Measurements from ENCODE around the gene STAC2.
A peak's percentile ranks its signal among the peaks of the same experiment; 100 is the strongest.
"Not testable (repeated sequence)": the region's sequence is repeated elsewhere in the genome, so short reads cannot be mapped to it uniquely, and the experiment has no call there.

The STAC2 gene

GRCh38 chr17:39186481-39187002, 39.2 kb downstream of the STAC2 start:
- DNase-seq (ENCODE audit: low read depth), result no peak

DNA sequence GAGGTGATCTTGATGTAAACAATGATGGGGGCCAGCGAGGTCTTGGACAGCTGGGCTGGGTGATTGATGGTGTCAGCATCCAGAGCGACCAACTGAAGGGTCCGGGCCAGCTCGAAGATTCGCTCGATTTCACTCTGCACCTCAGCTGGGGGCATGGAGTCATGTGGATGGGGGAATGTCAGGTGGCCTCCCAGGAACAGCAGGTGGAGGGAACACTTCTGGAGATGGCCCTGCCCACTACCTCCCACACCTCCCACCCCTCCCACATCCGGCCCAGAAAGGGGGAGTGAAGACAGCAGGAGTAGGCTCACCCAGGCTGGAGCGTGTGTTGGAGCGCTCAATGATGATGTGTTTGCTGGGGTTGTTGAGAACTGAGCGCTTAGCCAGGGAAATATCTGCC, 42.0 kb downstream of the STAC2 start:
- no peak for DNase-seq (ENCODE audit: low read depth)

GRCh38 chr17:39183045-39183444, 42.7 kb downstream of the STAC2 start:
- DNase-seq (ENCODE audit: low read depth), result no peak

DNA sequence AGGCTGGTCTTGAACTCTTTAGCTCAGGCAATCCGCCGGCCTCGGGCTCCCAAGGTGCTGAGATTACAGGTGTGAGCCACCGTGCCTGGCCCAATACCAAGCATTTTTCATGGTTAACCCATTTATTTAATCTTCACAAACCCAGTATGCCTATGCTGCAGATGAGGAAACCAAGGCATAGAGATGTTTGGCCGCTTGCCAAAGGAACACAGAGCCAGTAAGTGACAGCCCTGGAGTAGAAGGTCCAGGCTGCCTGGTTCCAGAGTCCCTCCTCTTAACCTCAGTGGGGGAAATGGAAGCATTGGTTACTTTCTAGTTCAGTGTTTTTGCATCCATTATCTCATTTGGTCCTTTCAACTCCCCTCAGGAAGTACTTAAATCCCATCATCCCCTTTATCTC, 44.4 kb downstream of the STAC2 start:
- no peak for DNase-seq (ENCODE audit: low read depth)

- DNase-seq (ENCODE audit: low read depth), result no peak
These were observed 47.2 kb downstream of the STAC2 start for GRCh38 chr17:39178536-39178935.

GRCh38 chr17:39177256-39177655, 48.5 kb downstream of the STAC2 start:
- no peak for DNase-seq (ENCODE audit: low read depth)

DNA sequence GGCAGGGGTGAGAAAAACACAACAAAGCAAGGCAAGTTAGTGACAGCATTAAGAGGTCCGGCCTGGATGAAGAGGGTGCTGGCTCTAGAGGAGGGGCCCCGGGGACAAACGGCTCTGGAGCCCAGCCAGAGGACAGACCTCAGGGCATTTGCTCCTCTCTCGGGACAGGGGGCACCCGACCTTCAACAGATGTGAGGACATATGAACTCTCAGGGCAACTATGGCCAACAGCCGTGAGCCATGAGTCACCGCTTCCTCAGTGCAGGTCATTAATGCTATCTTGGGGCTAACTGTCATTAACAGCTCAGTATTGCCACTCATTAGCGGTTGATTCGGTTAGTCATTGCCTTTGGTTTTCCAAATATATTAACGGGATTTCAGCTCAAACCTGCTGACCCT, 50.1 kb downstream of the STAC2 start:
- no peak for DNase-seq (ENCODE audit: low read depth)

DNA sequence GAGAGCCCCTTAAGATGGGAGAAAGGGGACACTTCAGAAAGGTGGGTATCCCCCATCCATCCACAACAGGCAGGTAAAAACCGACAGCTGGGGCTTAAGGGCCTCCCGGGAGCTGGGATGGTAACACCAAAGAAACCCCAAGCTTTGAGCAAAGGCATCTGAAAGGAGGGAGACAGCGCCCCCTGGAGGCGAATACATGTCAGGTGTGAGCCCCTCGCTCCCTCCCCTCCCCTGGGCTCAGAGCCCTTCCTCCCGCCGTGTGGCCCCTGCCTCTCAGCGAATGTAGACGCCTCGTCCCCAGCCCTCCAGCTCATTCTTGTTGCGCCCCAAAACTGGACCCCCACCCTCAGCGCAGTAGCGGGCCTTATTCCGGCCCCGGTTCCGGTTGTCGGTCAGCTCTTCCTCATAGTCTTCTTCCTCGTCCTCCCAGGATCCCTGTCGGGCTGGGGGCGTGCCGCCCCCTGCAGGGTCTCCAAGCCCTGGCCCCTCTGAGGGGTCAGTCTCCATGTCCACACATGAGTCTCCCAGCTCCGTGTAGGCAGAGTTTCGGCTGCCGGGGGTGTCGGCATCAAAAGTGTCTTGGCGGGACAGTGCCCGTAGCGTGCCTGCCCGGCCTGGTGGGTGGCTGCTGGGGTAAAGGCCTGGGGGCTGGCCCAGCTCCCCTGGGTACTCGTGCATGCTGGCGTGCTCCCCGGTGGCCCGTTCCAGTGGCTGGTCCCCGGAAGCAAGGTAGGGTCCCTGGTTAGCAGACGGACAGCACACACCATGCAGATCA, 50.6 kb downstream of the STAC2 start:
- peak; percentile 42 for DNase-seq (ENCODE audit: low read depth)

DNA sequence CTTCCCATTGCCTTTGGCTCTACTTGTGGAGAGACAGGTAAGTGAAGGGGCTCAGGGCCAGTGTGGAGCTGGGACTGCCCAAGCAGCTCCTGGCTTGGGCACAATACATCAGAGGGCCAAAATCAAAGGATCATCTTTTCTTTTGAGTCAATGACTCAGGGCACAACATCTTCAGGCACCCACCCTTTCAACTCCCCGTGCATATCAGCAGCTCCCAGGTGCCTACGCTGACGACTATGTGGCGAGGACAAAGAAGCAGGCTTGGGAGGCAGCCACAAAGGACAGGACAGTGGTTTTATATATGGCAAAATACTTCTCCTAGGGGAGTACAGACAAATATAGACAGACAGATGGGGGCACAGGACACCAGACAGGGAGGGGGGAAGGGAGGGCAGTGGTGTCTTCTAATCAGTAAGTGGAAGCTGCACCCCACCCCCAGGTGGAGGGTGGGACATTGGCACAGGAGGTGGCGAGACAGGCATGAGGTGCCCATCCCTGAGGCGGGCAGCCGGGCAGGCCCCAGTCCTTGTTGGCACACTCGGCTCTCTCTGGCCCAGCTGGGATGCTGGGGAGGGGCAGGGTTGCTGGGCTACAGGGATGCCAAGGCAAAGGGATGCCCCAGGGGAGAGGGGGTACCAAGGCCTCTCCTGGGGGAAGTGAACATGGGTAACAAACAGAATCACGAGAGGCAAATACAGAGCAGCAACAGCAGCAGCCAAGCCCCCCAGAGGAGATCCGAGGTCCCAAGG, 52.0 kb downstream of the STAC2 start:
- DNase-seq (ENCODE audit: low read depth), result no peak

- no peak for DNase-seq (ENCODE audit: low read depth)
These were observed 52.7 kb downstream of the STAC2 start for GRCh38 chr17:39173080-39173479.

DNA sequence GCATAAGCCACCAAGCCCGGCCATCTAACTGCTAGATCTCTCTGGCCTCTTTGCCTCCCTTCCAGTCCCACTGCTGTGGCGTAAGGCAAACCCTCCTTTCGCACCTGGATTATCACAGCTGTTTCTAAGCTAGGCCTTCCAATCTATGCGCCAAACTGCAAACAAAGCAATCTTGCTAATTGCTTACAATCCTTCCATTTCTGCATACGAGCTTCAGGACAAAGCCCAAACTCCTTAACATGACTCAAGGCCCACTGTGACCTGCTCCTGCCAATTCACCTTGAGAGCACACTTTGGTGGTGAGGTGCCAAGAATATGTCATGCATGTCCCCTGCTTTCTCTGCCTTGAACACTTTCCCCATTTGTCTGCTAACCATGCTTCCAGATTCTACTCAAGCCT, 53.8 kb downstream of the STAC2 start:
- no peak for DNase-seq (ENCODE audit: low read depth)

DNA sequence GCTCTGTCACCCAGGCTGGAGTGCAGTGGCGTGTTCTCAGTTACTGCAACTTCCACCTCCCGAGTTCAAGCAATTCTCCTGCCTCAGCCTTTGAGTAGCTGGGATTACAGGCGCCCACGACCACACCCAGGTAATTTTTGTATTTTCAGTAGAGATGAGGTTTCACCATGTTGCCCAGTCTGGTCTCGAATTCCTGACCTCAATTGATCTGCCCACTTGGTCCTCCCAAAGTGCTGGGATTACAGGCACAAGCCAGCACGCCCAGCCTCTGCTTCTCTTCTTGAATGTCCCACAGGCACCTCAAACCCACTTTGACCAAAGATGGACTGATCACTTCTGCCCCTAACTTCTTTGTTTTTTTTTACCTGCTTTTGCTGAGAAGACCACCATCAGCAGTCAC, 55.2 kb downstream of the STAC2 start:
- DNase-seq (ENCODE audit: low read depth), result no peak

- DNase-seq (ENCODE audit: low read depth), result no peak
These were observed 55.6 kb downstream of the STAC2 start for GRCh38 chr17:39170109-39170508.

GRCh38 chr17:39169518-39169917, 56.2 kb downstream of the STAC2 start:
- no peak for DNase-seq (ENCODE audit: low read depth)

DNA sequence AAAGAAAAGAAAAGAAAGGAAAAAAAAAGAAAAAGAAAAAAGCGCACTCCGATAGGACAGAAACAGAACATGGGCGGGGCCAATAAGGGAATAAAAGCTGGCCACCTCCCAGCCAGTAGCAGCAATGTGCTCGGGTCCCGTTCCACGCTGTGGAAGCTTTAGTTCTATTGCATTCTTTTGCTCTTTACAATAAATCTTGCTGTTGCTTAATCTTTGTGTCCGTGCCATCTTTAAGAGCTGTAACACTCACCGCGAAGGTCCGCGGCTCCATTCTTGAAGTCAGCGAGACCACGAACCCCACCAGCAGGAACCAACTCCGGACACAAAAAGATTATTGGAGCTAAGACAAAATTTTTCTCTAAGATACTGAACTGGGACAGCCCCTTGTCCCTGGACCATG, 56.6 kb downstream of the STAC2 start:
- no peak for DNase-seq (ENCODE audit: low read depth)

GRCh38 chr17:39168503-39168902, 57.2 kb downstream of the STAC2 start:
- DNase-seq (ENCODE audit: low read depth), result not testable (repeated sequence)

- no peak for DNase-seq (ENCODE audit: low read depth)
These were observed 58.3 kb downstream of the STAC2 start for GRCh38 chr17:39167476-39167875.

DNA sequence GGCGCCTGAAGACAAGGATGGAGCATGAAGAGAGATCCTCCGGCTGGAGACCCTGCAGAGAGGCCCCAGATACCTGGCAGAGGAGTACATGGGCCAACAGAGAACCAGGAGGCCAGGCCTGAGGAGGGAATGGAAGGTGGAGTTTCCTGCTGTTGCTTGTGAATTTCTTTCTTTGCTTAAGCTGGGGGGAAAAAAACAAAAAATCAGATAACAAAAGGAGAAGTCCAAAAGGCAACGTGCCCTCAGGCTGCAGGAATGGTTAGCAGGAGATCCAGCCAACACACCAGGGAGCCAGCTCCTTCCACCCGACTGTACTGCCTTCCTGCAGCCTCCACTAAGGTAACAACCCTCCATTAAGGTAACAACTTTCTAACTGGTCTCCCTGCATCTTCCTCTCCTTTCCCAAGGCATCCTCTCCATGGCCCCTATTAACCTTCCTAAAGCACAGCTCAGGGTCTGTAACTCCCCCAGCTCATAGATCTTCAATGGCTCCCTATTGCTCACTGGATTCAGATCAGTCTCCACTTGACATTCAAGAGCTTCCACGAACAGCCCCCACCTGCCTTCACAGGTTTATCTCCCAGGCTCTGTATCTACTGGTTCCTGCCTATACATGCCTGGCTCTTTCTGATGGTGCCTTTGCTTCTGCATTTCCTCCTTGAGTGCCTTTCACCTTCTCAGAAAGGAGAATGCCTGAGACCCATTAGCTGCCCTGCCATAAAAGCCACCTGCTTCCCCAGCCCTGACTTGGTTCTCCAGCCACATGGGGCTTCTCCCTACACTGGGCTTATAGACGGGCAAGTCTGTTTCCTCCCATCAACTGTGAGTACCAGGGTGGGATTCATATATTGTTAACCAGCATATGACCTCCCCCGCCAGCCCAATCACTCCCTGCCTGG, 59.1 kb downstream of the STAC2 start:
- DNase-seq (ENCODE audit: low read depth), result no peak

GRCh38 chr17:39165841-39166349, 59.9 kb downstream of the STAC2 start, which contains the start of gene ARL5C:
TSS of gene ARL5C (minus strand) at chr17:39166161. CDS start at chr17:39165760, 401 bp downstream.
- DNase-seq (ENCODE audit: low read depth), result no peak

DNA sequence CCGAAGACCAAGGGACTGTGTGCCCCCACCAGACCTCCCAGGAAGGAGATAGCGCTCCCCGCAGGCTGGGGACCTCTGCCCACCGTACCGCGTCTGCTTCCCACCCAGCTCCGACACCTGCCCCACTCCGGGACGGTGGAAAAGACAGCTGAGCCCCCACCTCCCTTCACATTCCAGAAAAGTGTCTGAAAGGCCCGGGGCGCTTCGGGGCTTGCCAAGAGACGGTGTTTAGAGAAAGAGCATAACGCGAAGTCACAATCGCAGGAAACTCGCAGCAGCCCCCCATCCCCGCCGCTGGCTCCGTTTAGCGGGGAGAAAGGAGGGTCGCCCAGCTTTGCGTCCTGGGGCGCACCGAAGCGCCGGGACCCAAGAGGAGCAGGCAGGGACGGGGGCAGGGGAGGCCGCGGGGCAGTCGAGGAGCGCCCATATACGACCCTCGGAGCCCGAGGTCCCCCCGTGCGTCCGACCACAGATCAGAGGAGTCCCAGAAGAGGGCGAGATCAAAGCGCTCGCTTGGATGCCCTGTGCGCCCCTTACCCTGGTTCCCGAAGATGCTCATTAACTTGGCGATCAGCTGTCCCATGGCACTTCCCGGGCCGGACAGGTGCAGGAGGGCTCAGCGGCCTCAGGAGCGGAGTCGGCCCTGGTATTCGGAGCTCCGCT, 60.4 kb downstream of the STAC2 start:
- DNase-seq (ENCODE audit: low read depth), result no peak

- DNase-seq (ENCODE audit: low read depth), result peak; percentile 88
These were observed 61.0 kb downstream of the STAC2 start for GRCh38 chr17:39164675-39165143.
